ENCODE results near the gene DTX2.
"Not testable (repeated sequence)": the region's sequence is repeated elsewhere in the genome, so short reads cannot be mapped to it uniquely, and the experiment has no call there.

Gene DTX2

GRCh38 chr7:76445577-76446008, 15.9 kb upstream of the DTX2 start:
- not testable (repeated sequence) for DNase-seq

GRCh38 chr7:76457017-76457416, 4.5 kb upstream of the DTX2 start:
- not testable (repeated sequence) for DNase-seq

- not testable (repeated sequence) for DNase-seq
Observed at GRCh38 chr7:76458504-76458903, 3.0 kb upstream of the DTX2 start.

- not testable (repeated sequence) for DNase-seq
Observed at GRCh38 chr7:76460767-76461166, 742 bp upstream of the DTX2 start.

GRCh38 chr7:76462271-76462882, 868 bp downstream of the DTX2 start:
- DNase-seq, result not testable (repeated sequence)

GRCh38 chr7:76464959-76465358, 3.5 kb downstream of the DTX2 start:
- DNase-seq, result not testable (repeated sequence)

GRCh38 chr7:76465950-76466349, 4.4 kb downstream of the DTX2 start:
- not testable (repeated sequence) for DNase-seq

- DNase-seq, result not testable (repeated sequence)
Observed at GRCh38 chr7:76467743-76468404, 6.4 kb downstream of the DTX2 start.

GRCh38 chr7:76471556-76472221, 10.2 kb downstream of the DTX2 start:
- DNase-seq, result not testable (repeated sequence)

GRCh38 chr7:76473097-76473496, 11.6 kb downstream of the DTX2 start:
- DNase-seq, result not testable (repeated sequence)

- DNase-seq, result not testable (repeated sequence)
Observed at GRCh38 chr7:76476280-76476679, 14.8 kb downstream of the DTX2 start.

- DNase-seq, result not testable (repeated sequence)
Observed at GRCh38 chr7:76476742-76477474, 15.4 kb downstream of the DTX2 start.

- not testable (repeated sequence) for DNase-seq
Observed at GRCh38 chr7:76479628-76480027, 18.1 kb downstream of the DTX2 start.

GRCh38 chr7:76480403-76481253, 19.1 kb downstream of the DTX2 start:
- DNase-seq, result not testable (repeated sequence)

- not testable (repeated sequence) for DNase-seq
Observed at GRCh38 chr7:76482660-76483059, 21.2 kb downstream of the DTX2 start.

GRCh38 chr7:76483081-76483480, 21.6 kb downstream of the DTX2 start:
- DNase-seq, result not testable (repeated sequence)

- not testable (repeated sequence) for DNase-seq
Observed at GRCh38 chr7:76484456-76484855, 22.9 kb downstream of the DTX2 start.

GRCh38 chr7:76485822-76486610, 24.5 kb downstream of the DTX2 start:
- not testable (repeated sequence) for DNase-seq

- not testable (repeated sequence) for DNase-seq
Observed at GRCh38 chr7:76486618-76487017, 25.1 kb downstream of the DTX2 start.

GRCh38 chr7:76487969-76488368, 26.5 kb downstream of the DTX2 start:
- DNase-seq, result not testable (repeated sequence)

GRCh38 chr7:76492139-76492538, 30.6 kb downstream of the DTX2 start:
- DNase-seq, result not testable (repeated sequence)

All from activated T-cell treated with anti-CD3 and anti-CD28 coated beads for 4 hours (primary cell).